ENCODE results near the gene LRRN4. TPM values are rescaled to one million over a fixed set of nuclear protein-coding genes. Genes with fewer than 3 reads are reported as not detected.
"Not testable (repeated sequence)": the region's sequence is repeated elsewhere in the genome, so short reads cannot be mapped to it uniquely, and the experiment has no call there.

Gene LRRN4
- total RNA-seq, 1 donor, result 0.09 TPM

DNA sequence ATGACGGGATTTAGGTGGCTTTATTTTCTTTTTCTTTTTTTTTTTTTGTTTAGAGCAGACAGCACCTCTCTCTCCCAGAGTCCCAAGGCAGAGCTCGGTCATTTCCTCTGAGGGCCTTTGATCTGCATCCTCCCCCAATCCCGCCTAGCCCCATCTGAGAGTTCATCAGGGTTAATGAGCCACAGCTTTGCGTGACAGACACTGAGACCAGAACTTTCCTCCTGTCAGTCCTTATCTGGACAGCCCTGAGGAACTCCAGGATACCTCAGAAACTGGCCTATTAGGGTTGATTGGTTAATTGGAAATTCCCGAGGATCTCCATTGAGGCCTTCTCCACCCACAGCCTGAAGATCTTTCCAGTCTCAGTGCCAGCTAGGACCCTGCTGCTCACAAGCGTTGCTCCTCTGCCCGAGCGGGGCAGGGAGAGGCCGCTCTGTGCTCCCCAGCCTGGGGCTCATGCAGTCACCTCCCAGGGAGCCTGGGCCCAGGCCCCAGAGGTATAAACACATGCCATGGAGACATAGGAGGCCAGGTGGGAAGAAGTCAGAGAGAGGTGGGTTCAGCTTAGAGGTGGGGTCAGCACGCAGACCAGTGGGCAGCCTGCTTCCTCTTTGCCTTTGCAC lies 1.4 kb upstream of the LRRN4 start:
- TF ChIP-seq, protein P1, sequence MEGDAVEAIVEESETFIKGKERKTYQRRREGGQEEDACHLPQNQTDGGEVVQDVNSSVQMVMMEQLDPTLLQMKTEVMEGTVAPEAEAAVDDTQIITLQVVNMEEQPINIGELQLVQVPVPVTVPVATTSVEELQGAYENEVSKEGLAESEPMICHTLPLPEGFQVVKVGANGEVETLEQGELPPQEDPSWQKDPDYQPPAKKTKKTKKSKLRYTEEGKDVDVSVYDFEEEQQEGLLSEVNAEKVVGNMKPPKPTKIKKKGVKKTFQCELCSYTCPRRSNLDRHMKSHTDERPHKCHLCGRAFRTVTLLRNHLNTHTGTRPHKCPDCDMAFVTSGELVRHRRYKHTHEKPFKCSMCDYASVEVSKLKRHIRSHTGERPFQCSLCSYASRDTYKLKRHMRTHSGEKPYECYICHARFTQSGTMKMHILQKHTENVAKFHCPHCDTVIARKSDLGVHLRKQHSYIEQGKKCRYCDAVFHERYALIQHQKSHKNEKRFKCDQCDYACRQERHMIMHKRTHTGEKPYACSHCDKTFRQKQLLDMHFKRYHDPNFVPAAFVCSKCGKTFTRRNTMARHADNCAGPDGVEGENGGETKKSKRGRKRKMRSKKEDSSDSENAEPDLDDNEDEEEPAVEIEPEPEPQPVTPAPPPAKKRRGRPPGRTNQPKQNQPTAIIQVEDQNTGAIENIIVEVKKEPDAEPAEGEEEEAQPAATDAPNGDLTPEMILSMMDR (IDR thresholded peaks at IDR 0.05; ENCODE audit: insufficient read depth, low read length), result no peak
- no peak overlapping the region for H3K4me3 ChIP-seq (ENCODE audit: low read depth, low read length)
- DNase-seq (ENCODE audit: low read depth), result no peak

DNA sequence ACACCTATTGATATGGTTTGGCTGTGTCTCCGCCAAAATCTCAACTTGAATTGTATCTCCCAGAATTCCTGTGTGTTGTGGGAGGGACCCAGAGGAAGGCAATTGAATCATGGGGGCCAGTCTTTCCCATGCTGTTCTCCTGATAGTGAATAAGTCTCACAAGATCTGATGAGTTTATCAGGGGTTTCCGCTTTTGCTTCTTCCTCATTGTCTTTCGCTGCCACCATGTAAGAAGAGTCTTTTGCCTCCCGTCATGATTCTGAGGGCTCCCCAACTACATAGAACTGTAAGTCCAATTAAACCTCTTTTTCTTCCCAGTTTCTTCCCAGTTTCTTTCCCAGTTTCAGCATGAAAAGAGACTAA lies 810 bp upstream of the LRRN4 start:
- DNase-seq (ENCODE audit: low read depth); H3K4me3 ChIP-seq (ENCODE audit: low read depth, low read length): not testable (repeated sequence)

DNA sequence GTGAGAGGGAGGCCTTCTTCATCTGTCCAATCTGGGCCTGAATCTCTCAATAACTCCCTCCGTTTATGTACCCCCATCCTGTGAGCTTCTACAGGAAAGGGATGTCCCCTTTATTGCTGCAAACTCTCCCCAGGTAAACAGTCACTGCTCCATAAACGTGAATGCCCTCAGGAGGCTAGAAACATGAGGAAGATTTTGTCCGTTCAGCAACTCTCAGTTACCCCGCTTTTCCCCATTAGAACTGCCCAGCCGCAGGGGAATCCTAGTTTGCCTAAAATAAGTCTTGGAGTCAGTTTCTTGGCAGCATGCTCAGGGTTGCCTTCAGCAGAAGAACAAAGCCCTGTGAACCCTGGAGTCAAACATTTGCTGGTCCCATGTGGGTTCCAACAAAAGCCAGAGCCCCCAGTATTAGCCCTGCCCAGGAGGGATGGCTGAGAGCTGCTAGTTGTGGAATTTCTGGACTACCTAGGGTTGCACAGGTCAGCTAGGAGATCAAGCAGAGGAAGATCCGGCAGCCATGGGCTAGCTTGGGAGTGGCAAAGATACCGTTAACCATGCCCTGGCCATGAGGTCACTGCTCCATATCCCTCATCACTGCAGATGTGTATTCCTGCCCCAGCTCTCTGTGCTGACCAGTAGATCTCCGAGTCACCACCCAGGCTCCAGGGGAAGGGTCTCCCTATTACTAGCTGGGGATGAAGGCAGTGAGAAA lies 640 bp downstream of the LRRN4 start:
- TF ChIP-seq, protein P1 (IDR thresholded peaks at IDR 0.05; ENCODE audit: insufficient read depth, low read length), result no peak
- no peak overlapping the region for H3K4me3 ChIP-seq (ENCODE audit: low read depth, low read length)
- DNase-seq (ENCODE audit: low read depth), result no peak

DNA sequence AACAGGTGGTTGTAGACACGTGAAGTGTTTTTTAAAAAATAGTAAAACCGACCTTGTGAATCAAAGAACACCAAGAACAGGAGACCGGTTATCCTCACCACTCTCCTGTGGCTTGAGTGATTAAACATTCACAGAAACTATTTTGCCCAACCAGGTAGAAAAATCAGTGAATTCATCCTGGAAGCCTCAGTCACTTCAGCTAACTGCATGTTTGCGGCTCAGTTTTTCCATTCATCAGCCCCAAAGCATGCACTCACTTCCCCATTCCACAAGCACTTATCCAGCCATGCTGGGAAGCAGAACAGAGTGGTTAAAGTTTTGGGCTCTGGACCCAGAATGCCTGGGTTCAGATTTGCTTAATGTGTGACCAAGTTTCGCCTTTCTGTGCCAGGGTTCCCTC lies 2.4 kb downstream of the LRRN4 start:
- peak; percentile 76 for DNase-seq (ENCODE audit: low read depth)
- TF ChIP-seq, protein P1 (IDR thresholded peaks at IDR 0.05; ENCODE audit: insufficient read depth, low read length), result no peak
- H3K4me3 ChIP-seq (ENCODE audit: low read depth, low read length), result no peak overlapping the region

DNA sequence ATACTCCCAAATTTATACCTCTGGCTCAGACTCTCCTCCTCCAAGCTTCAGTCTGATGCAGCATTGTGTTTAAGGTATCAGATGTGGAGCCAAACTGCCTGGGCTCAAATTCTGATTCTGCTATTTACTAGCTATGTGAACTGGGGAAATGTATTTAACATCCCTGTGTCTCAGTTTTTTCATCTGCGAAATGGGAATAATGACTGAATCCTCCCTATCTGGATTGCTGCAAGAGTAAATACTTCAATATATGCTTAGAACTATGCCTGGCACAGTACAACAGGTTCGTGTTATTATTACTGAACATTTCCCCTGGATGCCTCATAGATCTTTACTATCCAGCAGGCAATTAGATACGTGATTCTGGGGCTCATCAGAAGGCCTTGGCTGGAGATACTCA lies 5.5 kb downstream of the LRRN4 start:
- no peak for DNase-seq (ENCODE audit: low read depth)
- no peak overlapping the region for H3K4me3 ChIP-seq (ENCODE audit: low read depth, low read length)
- TF ChIP-seq, protein P1 (IDR thresholded peaks at IDR 0.05; ENCODE audit: insufficient read depth, low read length), result no peak

DNA sequence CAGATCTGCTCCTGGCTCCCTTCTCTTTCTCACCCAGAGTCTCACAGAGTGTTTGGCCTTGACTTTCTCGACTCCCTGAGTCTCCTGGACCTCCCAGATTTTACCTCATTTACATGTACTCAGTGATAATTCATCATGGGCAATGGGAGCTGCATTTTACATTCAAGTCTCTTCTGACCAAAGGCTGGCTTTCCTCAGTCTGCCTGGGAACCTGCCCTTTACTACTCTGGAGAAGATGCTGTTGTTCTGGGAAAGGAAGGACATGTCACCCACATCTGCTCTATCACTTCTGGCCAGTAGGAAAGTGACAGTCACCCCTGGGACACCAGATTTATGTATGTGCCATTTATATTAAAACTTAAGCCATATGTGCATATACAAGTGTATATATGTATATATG lies 7.4 kb downstream of the LRRN4 start:
- H3K4me3 ChIP-seq (ENCODE audit: low read depth, low read length), result no peak overlapping the region
- DNase-seq (ENCODE audit: low read depth), result no peak
- TF ChIP-seq, protein P1 (IDR thresholded peaks at IDR 0.05; ENCODE audit: insufficient read depth, low read length), result no peak

DNA sequence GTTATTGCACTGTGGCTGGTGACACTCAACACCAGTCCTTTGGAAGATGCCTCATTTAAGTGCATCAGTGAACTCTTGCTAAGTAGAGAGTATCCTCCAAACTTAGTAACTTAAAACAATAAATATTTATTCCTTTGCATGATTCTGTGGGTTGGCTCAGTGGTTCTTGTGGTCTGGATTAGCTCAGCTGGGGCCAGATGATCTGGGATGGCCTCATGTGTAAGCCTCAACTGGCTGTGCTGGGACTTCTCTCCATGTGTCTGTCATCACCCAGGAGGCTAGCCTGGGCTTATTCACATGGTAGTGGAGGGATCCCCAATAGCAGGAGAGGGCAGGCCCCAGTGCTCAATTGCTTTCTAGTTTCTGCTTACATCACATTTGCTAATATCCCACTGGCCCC lies 8.3 kb downstream of the LRRN4 start:
- H3K4me3 ChIP-seq (ENCODE audit: low read depth, low read length), result no peak overlapping the region
- TF ChIP-seq, protein P1 (IDR thresholded peaks at IDR 0.05; ENCODE audit: insufficient read depth, low read length), result no peak
- DNase-seq (ENCODE audit: low read depth), result no peak

All from fibroblast of the aortic adventitia (primary cell).